GM10266 (cell line): Measurements from ENCODE around the gene ARL4C.

Experiments used
- DNase-seq: peaks from one replicate; pipeline ENCODE4 v3.0.0; 2012; ENCODE audit errors: extremely low spot score
- TF ChIP-seq, protein P1 (sequence below): IDR thresholded peaks from 2 replicates; pipeline ENCODE4 v1.5.1; 2012; ENCODE audit warnings: mild to moderate bottlenecking, low read depth; ENCODE audit not compliant: control insufficient read depth, insufficient read depth; ENCODE audit errors: missing control alignments

The ARL4C gene

DNA sequence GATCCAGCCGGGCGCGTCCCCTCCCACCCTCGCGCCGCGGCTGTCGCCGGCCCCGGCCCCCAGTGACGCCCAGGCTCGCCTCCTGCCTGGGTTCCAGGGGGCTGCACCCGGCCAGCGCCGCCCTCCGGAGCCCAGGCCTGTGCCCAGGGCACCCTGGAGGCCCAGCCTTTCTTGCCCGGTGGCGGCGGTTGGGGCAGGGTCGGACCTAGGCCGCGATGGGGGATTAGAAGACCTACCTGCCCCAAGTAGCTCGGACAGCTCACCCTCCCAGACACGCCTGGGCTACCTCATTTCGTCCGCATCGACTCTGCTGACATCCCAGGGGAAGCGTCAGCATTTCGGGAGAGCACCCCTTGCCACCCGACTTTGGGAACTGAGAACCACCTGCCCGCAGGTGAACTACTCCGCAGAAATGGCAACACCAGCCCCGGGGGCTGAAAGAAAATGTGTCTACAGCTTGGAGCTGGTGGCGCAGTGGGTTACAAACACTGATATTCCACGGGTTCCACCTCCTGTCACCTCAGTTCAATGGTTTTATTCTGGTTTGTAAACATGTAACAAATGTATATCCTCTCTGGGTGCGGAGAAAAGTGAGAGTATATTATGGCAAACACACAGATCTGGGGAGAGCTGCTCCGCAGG is 834 bp upstream of the ARL4C start:
- no peak for DNase-seq
- TF ChIP-seq, protein P1, sequence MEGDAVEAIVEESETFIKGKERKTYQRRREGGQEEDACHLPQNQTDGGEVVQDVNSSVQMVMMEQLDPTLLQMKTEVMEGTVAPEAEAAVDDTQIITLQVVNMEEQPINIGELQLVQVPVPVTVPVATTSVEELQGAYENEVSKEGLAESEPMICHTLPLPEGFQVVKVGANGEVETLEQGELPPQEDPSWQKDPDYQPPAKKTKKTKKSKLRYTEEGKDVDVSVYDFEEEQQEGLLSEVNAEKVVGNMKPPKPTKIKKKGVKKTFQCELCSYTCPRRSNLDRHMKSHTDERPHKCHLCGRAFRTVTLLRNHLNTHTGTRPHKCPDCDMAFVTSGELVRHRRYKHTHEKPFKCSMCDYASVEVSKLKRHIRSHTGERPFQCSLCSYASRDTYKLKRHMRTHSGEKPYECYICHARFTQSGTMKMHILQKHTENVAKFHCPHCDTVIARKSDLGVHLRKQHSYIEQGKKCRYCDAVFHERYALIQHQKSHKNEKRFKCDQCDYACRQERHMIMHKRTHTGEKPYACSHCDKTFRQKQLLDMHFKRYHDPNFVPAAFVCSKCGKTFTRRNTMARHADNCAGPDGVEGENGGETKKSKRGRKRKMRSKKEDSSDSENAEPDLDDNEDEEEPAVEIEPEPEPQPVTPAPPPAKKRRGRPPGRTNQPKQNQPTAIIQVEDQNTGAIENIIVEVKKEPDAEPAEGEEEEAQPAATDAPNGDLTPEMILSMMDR = no peak

DNA sequence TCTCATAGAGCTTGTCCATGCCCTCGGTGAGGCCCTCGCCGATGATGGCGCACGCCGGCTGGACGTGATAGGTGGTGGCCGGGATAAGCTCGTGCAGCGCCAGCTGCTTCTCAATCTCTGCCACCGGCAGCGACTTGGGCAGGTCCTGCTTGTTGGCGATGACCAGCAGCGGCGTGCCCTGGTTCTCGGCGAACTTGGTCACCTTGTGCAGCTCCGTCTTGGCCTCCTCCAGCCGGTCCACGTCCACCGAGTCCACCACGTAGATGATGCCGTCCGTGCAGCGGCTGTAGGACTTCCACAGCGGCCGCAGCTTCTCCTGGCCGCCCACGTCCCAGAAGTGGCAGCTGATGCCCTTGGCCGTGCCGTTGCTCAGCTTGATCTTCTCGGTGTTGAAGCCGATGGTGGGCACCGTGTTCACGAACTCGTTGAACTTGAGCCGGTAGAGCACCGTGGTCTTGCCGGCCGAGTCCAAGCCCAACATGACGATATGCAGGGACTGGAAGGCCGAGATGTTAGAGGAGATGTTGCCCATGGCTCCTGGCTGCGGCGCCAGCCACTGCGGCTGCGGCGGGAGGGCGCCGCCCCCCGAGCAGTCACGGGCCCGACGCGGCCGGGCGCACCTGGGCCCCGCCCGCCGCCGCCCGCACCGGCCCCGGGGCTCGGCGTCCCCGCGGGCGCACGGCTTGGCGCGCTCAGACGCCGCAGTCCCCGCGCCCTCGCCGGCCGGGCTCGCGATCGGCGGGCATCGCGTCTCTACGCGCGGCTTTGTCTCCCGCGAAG is 636 bp downstream of the ARL4C start:
- DNase-seq = no peak
- TF ChIP-seq, protein P1 = no peak

DNA sequence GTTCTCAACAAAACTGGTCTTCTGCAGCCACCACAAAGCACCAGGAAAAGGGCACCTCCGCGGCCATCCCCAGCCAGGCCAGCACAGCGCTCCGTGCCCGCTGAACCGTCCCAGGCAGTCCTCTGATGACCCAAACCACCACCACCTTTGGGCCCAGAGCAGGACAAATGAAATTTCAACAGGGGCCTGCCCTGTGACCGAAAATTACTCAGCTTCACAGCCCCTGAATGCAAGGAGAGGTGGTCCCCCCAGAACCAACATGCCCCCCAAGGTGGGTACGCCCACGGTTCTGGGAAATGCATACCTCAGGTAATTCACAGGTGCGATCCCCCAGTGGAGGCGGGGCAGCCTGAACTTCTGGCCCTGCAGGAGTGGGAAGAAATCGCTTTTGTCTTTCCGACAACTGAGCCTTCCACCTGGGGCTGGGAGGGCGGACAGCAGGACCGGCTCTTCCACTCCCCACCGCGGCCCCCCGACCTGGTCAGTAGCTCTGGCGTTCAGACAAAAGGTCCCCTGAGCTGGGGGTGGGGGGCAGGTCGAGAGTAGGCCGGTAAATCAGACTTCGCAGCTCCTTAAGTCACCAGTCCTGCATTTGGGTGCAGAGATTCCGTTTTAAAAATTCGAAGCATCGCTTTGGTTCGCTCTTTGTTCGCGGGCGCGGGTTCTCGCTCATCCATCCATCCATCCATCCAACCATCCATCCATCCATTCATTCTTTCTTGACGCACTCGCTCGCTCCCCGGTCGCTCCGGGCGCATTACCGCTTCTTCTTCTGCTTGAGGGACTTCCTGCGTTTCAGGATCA is 1.4 kb downstream of the ARL4C start:
- TF ChIP-seq, protein P1 = no peak
- no peak for DNase-seq

DNA sequence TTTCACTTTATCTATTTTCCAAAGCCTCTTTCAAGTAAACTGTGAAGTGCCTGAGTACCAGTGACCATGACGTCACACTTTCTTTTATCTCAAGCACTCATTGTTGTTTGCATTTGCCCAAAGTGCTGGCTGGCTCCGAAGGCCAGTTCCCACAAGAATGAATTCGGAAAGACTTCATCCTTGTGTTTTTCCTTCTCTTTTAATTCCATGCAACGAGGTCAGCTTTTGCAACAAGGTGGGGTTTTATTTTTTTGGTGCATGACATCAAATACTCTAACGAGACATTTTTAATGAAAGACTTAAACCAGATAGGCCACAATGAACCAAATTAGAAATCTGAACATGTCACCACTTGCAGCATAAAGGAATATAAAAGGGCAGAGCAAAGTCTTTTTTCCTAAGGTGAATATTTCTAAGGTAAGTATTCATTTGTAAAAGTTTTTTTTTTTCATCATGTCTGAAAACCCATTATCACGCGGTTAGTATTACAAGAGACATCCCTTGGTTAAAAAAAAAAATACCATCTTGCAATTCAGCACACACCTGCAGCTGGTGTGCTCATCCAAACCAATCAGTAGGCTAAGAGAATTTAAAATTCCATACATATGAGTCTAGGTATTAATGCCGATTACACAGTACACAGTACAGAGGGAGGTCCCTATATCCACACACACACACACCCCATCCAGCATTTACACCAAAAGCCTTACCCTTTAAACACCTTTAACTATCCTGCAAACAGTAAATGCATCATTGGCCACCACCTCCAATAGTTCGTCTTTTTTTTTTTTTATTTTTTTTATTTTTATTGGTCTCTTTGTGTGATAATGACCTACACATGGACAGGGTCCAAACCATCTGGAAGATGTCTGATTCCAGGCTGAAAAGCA is 2.3 kb downstream of the ARL4C start:
- DNase-seq = no peak
- TF ChIP-seq, protein P1 = no peak

DNA sequence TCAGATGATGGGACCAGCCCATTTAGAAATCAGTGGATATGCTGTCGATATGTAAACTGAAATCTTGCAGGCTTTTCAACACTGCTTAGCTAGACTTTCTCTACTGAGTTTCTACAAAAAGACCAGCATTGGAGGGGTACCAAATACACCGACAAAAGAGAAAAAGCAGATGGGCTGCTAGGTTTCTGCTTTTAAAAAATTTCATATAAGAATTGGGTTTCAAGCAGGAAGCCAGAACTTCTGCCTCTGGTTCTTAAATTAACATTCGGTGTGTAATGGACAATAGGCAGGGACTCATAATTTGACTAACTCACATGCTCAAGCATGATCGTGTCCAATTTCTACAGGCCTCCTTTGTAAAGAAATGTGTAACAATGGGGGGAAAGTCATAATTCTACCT is 3.1 kb downstream of the ARL4C start:
- TF ChIP-seq, protein P1 = no peak
- DNase-seq = no peak

DNA sequence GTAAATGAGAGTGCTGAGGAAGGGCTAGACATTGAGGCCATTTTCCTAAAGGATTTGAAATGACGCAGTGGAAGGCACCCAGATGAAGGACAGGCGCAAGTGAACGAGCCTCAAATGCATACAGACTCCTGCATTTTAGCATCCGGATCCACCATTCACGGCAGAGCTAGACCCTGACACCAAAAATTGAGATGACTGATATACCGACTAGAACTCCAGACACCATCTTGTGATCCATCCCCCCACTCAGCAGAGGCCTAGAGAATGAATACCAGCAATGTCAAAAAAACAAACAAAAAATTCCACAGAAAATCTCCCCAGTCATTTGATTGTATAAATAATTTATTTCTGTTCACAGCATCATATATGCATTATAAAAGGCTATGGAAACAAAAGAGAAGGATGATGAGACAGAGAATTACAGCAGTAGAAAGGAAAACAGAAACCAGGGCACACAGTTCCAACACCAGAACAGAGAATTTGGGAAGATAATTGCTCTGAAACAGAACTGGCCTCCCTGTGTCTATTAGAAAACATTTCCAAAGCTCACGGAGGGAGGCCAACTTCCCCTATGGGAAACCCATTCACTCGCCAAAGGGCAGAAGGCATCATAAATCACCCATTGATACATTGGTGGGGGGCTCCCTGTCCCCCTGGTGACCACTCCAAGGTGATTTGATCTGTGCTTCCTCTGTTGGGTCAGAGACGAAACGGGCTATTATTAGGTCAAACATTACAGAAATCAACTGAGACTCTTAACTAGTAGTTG is 4.0 kb downstream of the ARL4C start:
- no peak for DNase-seq
- TF ChIP-seq, protein P1 = no peak
